ENCODE results near the gene GRM4. TPM values are rescaled to one million over a fixed set of nuclear protein-coding genes. Genes with fewer than 3 reads are reported as not detected.

Gene GRM4
- total RNA-seq, 1 experiment from 2014 or later = not detected

GRCh38 chr6:33994472-33995308, 151.2 kb downstream of the GRM4 start:
- Histone ChIP-seq H3K27me3 (no peaks in the 10 kb centered on the region), H3K9me3 (no peaks in the 10 kb centered on the region), H3K4me3 (no peak overlapping the region), H3K36me3 (no peaks in the 10 kb centered on the region)
- no peak for DNase-seq

DNA sequence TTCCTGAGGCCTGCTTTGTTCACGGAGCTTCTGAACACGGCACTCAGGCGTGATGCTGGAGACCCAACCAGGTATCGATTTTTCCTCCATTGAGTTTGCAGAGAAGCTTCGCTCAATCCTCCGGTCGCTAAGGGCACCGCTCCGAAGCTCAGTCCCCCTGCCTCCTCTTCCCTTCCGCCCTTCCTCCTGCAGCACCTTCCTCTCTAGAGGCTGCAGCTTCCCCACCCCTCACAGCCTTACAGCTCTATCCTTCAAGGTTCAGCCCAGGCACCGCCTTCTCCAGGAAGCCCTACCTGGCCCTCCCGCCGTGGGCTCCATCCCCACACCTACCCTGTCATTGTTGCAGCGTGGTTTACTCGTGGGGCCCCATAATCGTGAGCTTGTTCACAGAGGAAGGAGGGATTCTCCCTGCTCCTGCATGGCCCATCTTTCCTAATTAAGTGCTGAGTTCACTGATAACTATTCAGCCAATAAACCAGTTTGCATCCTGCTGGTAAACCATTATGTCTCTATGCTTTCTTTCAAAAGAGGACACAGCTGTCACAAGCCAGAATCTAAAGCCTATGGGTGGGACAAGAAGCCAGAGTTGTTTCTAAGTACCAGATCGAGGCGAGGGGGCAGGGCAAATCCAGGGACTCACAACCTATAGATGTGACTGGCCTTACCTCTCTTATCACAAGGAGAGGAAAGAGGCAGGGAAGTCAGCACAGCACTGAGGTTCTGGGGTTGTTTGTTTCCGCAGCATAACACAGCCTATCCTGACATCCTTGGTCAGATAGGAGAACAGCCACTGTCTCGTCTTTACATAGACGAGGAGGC, 152.0 kb downstream of the GRM4 start:
- Histone ChIP-seq H3K27me3 (no peaks in the 10 kb centered on the region), H3K4me3 (no peak overlapping the region), H3K36me3 (no peaks in the 10 kb centered on the region), H3K9me3 (no peaks in the 10 kb centered on the region)
- DNase-seq = no peak

GRCh38 chr6:33993091-33993490, 152.8 kb downstream of the GRM4 start:
- DNase-seq = no peak
- no peaks in the 10 kb centered on the region for H3K9me3 ChIP-seq
- H3K4me3 ChIP-seq = no peak overlapping the region
- H3K27me3 ChIP-seq = no peaks in the 10 kb centered on the region
- H3K36me3 ChIP-seq = no peaks in the 10 kb centered on the region

GRCh38 chr6:33992191-33992590, 153.7 kb downstream of the GRM4 start:
- H3K27me3 ChIP-seq = no peaks in the 10 kb centered on the region
- no peak for DNase-seq
- H3K9me3 ChIP-seq = no peaks in the 10 kb centered on the region

GRCh38 chr6:33991610-33992009, 154.3 kb downstream of the GRM4 start:
- H3K9me3 ChIP-seq = no peaks in the 10 kb centered on the region
- no peaks in the 10 kb centered on the region for H3K36me3 ChIP-seq
- no peak for DNase-seq
- no peaks in the 10 kb centered on the region for H3K27me3 ChIP-seq
- H3K4me3 ChIP-seq = no peak overlapping the region

More at GRCh38 chr6:33992191-33992590, 153.7 kb downstream of the GRM4 start:
- H3K36me3 ChIP-seq = no peaks in the 10 kb centered on the region
- no peak overlapping the region for H3K4me3 ChIP-seq

GRCh38 chr6:33990061-33990541, 155.8 kb downstream of the GRM4 start:
- no peaks in the 10 kb centered on the region for H3K27me3 ChIP-seq
- H3K4me3 ChIP-seq = no peak overlapping the region
- no peak for DNase-seq
- no peaks in the 10 kb centered on the region for H3K9me3 ChIP-seq
- H3K36me3 ChIP-seq = no peaks in the 10 kb centered on the region

GRCh38 chr6:33989016-33989854, 156.7 kb downstream of the GRM4 start:
- DNase-seq = no peak
- no peak overlapping the region for H3K4me3 ChIP-seq
- H3K36me3 ChIP-seq = no peaks in the 10 kb centered on the region
- no peaks in the 10 kb centered on the region for H3K27me3 ChIP-seq
- H3K9me3 ChIP-seq = no peaks in the 10 kb centered on the region

DNA sequence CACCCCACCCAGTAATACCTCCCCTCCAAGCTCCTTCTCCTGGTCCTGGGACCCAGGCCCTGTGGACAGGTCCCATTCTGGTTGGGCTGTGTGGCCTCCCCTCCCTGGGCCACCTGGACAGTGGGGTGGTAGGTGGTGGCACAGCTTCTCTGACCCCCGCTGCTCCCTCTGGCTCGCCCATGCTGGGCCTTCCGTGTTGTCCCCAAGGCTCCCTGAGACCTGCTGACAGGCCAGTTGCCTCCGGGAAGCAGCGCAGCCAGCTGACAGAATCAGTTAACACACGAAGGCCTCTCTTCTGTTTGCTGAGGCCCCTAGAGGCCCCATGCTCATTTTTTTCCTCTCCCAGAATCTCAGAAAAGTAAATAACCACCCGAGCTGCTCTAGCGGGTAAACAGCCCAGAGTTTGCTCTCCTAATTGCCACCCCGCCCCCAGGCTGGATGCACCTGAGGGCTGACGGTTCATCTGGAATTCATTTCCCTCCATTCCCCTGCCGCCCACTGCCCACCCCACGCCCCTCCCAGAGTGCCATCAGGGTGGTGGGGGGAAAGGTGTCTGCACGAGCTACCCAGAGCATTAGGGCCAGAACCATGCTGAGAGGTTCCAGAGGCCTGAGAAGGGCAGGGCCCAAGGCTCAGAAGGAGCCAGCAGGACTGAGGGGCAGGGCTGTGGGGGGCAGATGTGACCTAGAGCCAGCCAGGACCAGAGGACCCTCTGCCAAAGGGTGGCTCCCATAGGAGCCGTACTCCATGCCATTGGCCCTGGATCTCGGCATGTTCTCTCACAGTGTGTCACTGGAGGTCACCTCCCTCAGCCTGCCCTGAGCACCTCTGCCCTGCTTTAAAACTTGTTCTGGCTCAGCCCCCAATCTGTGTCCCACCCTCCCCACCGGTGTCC, 157.5 kb downstream of the GRM4 start:
- H3K27me3 ChIP-seq = no peaks in the 10 kb centered on the region
- H3K36me3 ChIP-seq = no peaks in the 10 kb centered on the region
- DNase-seq = no peak
- no peak overlapping the region for H3K4me3 ChIP-seq
- H3K9me3 ChIP-seq = no peaks in the 10 kb centered on the region

DNA sequence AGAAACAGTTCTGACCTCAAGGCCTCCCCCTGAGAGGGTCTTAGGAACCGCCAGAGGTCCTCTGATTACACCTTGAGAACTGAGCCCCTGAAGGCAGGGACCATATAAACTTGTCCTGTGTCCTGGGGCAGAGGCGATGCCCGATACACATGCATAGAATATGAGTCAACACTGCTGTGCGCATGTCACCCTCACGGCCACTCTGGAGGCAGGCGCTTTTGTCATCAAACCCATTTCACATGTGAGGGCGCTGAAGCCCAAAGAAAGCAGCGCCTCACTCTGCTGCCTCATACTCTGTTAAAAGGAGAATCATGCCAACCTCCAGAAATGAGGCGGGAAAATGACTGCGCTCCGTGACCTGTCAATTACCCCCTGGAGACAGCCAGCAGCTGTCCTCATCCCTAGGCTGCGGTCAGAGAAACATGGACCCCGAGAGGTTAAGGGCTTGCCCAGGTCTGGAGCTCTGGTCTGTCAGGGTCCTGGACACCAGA, 158.3 kb downstream of the GRM4 start:
- Histone ChIP-seq H3K4me3 (no peak overlapping the region), H3K27me3 (no peaks in the 10 kb centered on the region), H3K9me3 (no peaks in the 10 kb centered on the region), H3K36me3 (no peaks in the 10 kb centered on the region)
- DNase-seq = no peak

GRCh38 chr6:33985947-33986346, 159.9 kb downstream of the GRM4 start:
- Histone ChIP-seq H3K4me3 (no peak overlapping the region), H3K27me3 (no peaks in the 10 kb centered on the region), H3K36me3 (no peaks in the 10 kb centered on the region), H3K9me3 (no peaks in the 10 kb centered on the region)
- no peak for DNase-seq

- H3K9me3 ChIP-seq = no peaks in the 10 kb centered on the region
- DNase-seq = no peak
These were observed 160.6 kb downstream of the GRM4 start for GRCh38 chr6:33985313-33985751.

DNA sequence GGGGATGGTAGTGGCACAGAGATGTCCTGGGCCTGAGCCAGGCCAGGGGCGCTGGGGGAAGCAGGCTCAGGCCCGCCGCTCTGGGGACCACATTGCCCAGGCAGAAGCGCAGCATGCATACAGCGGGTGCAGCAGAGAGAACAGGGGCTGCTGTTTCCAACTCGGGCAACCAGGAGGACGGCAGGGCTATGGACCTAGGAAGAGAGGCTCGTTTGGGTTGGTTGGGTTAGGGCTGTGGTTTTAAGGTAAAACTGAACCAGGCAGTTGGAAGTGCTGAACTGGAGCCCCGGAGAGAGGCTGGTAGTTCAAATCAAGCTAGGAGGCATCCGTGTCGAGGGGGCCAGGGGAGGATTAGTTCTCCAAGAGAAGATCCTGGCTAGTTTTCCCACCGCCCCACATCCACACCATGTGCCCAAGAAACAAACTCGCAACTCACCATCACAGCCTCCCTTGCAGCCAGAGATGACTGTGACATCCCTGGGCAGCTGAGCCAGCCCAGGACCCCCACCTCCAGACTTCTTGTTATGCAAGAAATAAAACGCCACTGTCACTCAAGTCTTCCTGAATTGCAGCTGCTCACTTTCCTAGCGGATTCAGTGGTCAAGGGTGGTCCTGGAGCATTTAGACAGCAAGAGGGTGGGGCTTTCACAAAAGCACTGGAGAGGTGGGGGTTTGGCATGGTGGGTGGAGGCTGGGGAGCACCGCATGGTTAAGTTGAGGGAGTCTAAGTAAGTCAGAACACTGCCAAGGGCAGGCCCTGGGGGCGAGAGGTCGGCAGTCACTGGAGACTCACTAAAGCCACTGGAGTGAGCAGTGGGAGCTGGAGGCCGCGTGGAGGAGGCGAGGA, 161.2 kb downstream of the GRM4 start:
- no peaks in the 10 kb centered on the region for H3K9me3 ChIP-seq
- no peak overlapping the region for H3K4me3 ChIP-seq
- no peak for DNase-seq
- H3K27me3 ChIP-seq = no peaks in the 10 kb centered on the region
- no peaks in the 10 kb centered on the region for H3K36me3 ChIP-seq

More at GRCh38 chr6:33985313-33985751, 160.6 kb downstream of the GRM4 start:
- Histone ChIP-seq H3K27me3 (no peaks in the 10 kb centered on the region), H3K4me3 (no peak overlapping the region), H3K36me3 (no peaks in the 10 kb centered on the region)

DNA sequence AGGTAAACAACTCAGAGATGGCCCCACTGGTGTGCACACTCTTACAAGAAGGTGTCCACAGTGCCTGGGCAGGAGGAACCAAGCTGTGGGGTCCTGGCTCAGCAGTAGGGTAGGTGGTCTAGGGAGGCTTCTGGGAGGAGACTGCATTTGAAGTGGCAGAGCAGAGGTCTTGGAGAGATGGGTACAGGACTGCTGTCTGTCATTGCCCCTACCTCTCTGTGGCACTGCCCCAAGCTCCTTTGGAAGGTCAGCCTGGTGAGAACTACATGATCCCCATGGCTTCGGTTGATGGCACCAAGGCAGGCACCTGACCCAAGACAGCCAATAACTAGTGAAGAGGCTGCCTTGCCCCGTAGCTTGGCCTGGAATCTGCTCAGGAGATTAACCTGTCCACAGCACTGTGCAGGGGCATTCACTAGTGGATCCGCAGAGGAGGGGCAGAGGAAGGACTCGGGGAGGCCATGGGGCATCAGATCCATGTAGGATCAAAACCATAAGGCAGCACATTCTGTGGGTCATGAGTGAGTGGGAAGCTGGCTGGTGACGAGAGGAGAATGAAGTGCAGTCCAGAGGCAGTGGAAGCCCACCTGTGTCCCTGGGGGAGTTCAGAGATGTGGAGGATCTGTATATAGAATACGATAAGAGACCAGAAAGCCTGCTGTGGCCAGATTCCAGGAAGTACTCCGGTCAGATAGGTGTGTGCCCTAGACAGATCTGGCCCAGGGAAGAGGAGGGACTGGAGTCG, 162.0 kb downstream of the GRM4 start:
- no peaks in the 10 kb centered on the region for H3K9me3 ChIP-seq
- DNase-seq = no peak
- no peak overlapping the region for H3K4me3 ChIP-seq
- H3K27me3 ChIP-seq = no peaks in the 10 kb centered on the region
- no peaks in the 10 kb centered on the region for H3K36me3 ChIP-seq

DNA sequence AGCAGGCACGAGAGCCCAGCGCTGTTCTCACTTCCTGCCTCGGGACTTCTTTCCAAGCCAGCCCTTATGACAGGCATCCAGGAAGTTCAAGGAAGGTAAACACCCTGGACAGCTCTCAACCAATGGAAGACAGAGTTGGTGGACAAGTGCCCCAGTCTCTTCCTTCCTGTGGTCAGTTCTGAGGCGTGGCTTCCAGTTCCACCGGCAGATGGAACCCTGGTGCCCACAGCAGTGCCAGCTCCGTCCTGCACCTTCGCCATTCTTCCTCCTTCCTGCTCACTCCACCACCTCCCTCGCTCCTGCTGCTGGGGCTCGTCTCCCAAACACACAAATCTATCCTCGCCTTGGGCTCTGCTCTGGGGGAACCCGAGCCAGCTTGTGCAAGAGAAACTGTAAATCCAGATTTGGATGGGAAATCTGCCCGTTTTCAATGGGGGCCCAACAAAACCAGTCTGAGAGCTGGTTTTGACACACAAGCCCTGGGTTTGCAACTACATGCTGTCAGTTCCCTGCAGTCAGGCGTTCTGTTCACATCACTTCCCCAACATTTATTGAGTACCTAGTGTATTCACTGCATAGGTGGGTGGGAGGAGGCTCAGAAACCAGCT, 162.7 kb downstream of the GRM4 start:
- no peaks in the 10 kb centered on the region for H3K36me3 ChIP-seq
- H3K4me3 ChIP-seq = no peak overlapping the region
- DNase-seq = peak; percentile 46
- H3K9me3 ChIP-seq = no peaks in the 10 kb centered on the region
- H3K27me3 ChIP-seq = no peaks in the 10 kb centered on the region

All from MG63 (cell line).